HCT116 (cell line): ENCODE measurements around the gene PRDX3. TPM values are rescaled to one million over a fixed set of nuclear protein-coding genes. Genes with fewer than 3 reads are reported as not detected.

ENCODE experiments used
- ATAC-seq: fragments of 200-7000 bp; cut with Tn5 transposase; 2 replicates; pipeline ENCODE4 v1.9.1; 2020; ENCODE audit warnings: mild to moderate bottlenecking, moderate library complexity
- BruUV-seq: library from RNA; stranded (reverse); fragments of 400-500 nt; replicated peaks from 2 replicates; lab custom pipeline; 2021; lab: Mats Ljungman, UMichigan
- CTCF ChIA-PET: fragments of 300-600 bp; sonication (Branson Sonifier 250); formaldehyde crosslinking; loops from one replicate; lab custom pipeline; 2021; ENCODE audit warnings: antibody characterized with exemption; lab: Charles Lee
- POLR2A ChIA-PET: fragments of 300-600, 350-600 bp; sonication (Branson Sonifier 250); formaldehyde crosslinking; loops from one replicate; lab custom pipeline; 2021; ENCODE audit warnings: antibody characterized with exemption; lab: Charles Lee
- RAD21 ChIA-PET, 2 experiments: fragments of 300-600 bp; sonication (Branson Sonifier 250); formaldehyde crosslinking; loops; one replicate each; lab custom pipeline; 2023; ENCODE audit warnings: low total read pairs in 2 of 2; ENCODE audit not compliant: uncharacterized antibody in 2 of 2, unreplicated experiment in 2 of 2, low non-redundant PET in 1 of 2; lab: Charles Lee
- DNase-seq: peaks from one replicate; pipeline ENCODE4 v3.0.0-alpha.2; 2010; ENCODE audit warnings: low read depth, low spot score
- H2AFZ ChIP-seq: fragments of 200-600 bp; shearing (Covaris generic), sonication (generic); 2 replicates; pipeline ENCODE4 v1.6.1; 2017; ENCODE audit warnings: low read depth, mixed run types, mixed read lengths, antibody characterized with exemption, low read length; ENCODE audit not compliant: poor library complexity, severe bottlenecking
- H3K27ac ChIP-seq: 2 replicates; pipeline ENCODE4 v1.5.1; 2012; ENCODE audit warnings: low read depth, low read length
- H3K27me3 ChIP-seq: fragments of 200-600 bp; sonication (generic); 2 replicates; pipeline ENCODE4 v1.6.1; 2016; ENCODE audit warnings: mixed run types, low read length, mixed read lengths; ENCODE audit not compliant: insufficient read depth
- H3K36me3 ChIP-seq, 2 experiments: fragments of 200-500 bp in 1 of 2; fragments of 200-600 bp in 1 of 2; sonication (Bioruptor generic) in 1 of 2; sonication (generic) in 1 of 2; 2 replicates each; pipeline versions ENCODE4 v1.5.1 to v1.6.1; 2014 to 2016; ENCODE audit warnings: low read length in 2 of 2, inconsistent platforms in 1 of 2, mixed read lengths in 1 of 2, mixed run types in 1 of 2; ENCODE audit not compliant: insufficient read depth in 2 of 2, control insufficient read depth in 1 of 2
- H3K4me1 ChIP-seq, 2 experiments: fragments of 200-600 bp in 1 of 2; sonication (generic) in 1 of 2; 2 replicates each; pipeline versions ENCODE4 v1.5.1 to v1.6.1; 2012 to 2017; ENCODE audit warnings: low read length in 2 of 2, inconsistent platforms in 1 of 2, mild to moderate bottlenecking in 1 of 2, mixed read lengths in 1 of 2, mixed run types in 1 of 2, moderate library complexity in 1 of 2; ENCODE audit not compliant: insufficient read depth in 2 of 2, control insufficient read depth in 1 of 2
- H3K4me2 ChIP-seq: fragments of 200-600 bp; sonication (generic); 2 replicates; pipeline ENCODE4 v1.6.1; 2017; ENCODE audit warnings: mixed run types, low read length, mixed read lengths
- H3K4me3 ChIP-seq, 2 experiments: fragments of 200-600 bp in 1 of 2; sonication (generic) in 1 of 2; replicated peaks in 1 of 2; 2 replicates each; pipeline ENCODE4 v1.5.1; 2011 to 2016; ENCODE audit warnings: low read length in 2 of 2, control low read depth in 1 of 2, low read depth in 1 of 2, mild to moderate bottlenecking in 1 of 2, mixed read lengths in 1 of 2, mixed run types in 1 of 2
- H3K79me2 ChIP-seq: fragments of 200-600 bp; sonication (generic); 2 replicates; pipeline ENCODE4 v1.6.1; 2017; ENCODE audit warnings: mild to moderate bottlenecking, mixed run types, low read length, moderate library complexity, mixed read lengths; ENCODE audit not compliant: insufficient read depth
- H3K9ac ChIP-seq: fragments of 200-600 bp; sonication (generic); 2 replicates; pipeline ENCODE4 v1.6.1; 2016; ENCODE audit warnings: low read length, mixed read lengths
- H3K9me2 ChIP-seq: fragments of 200-600 bp; sonication (generic), shearing (Covaris generic); 2 replicates; pipeline ENCODE4 v1.6.1; 2017; ENCODE audit warnings: mixed run types, mild to moderate bottlenecking, moderate library complexity; ENCODE audit not compliant: insufficient read depth
- H3K9me3 ChIP-seq, 2 experiments: fragments of 200-500 bp in 1 of 2; fragments of 200-600 bp in 1 of 2; sonication (Bioruptor generic) in 1 of 2; sonication (generic) in 1 of 2; 2 replicates each; pipeline ENCODE4 v1.6.1; 2014 to 2017; ENCODE audit warnings: low read length in 2 of 2, mixed read lengths in 2 of 2, inconsistent platforms in 1 of 2, low read depth in 1 of 2, mild to moderate bottlenecking in 1 of 2, mixed run types in 1 of 2, moderate library complexity in 1 of 2; ENCODE audit not compliant: control insufficient read depth in 1 of 2, insufficient read depth in 1 of 2
- H4K20me1 ChIP-seq: fragments of 200-600 bp; sonication (generic), shearing (Covaris generic); 2 replicates; pipeline ENCODE4 v1.6.1; 2017; ENCODE audit warnings: mixed run types, mild to moderate bottlenecking, moderate library complexity; ENCODE audit not compliant: insufficient read depth
- CTCF ChIP-seq, 3 experiments: fragments of 200-600 bp in 1 of 3; sonication (generic) in 1 of 3; IDR thresholded peaks in 2 of 3; conservative IDR thresholded peaks in 1 of 3; 2 replicates each; pipeline ENCODE4 v1.5.1; 2012 to 2017; ENCODE audit warnings: low read depth in 2 of 3, low read length in 2 of 3, antibody characterized with exemption in 1 of 3, borderline replicate concordance in 1 of 3, control low read depth in 1 of 3, mild to moderate bottlenecking in 1 of 3, mixed read lengths in 1 of 3, mixed run types in 1 of 3, moderate library complexity in 1 of 3; ENCODE audit not compliant: insufficient read depth in 1 of 3
- EGR1 ChIP-seq: IDR thresholded peaks from 2 replicates; pipeline ENCODE4 v1.6.1; 2012; ENCODE audit warnings: low read depth
- ELF1 ChIP-seq: IDR thresholded peaks from 2 replicates; pipeline ENCODE4 v1.6.1; 2012; ENCODE audit warnings: low read depth, borderline replicate concordance
- EZH2 ChIP-seq: fragments of 200-600 bp; sonication (generic); IDR thresholded peaks from 2 replicates; pipeline ENCODE4 v1.6.1; 2017; ENCODE audit warnings: antibody characterized with exemption, mixed run types
- EZH2phosphoT487 ChIP-seq: fragments of 200-600 bp; IDR thresholded peaks from 2 replicates; pipeline ENCODE4 v1.6.1; 2018; ENCODE audit warnings: antibody characterized with exemption, borderline replicate concordance
- FOSL1 ChIP-seq: IDR thresholded peaks from 2 replicates; pipeline ENCODE4 v1.6.1; 2012; ENCODE audit warnings: low read depth
- YY1 ChIP-seq: IDR thresholded peaks from 2 replicates; pipeline ENCODE4 v1.6.1; 2011; ENCODE audit warnings: low read length, low read depth, moderate library complexity, mild to moderate bottlenecking; ENCODE audit not compliant: insufficient replicate concordance; ENCODE audit errors: extremely low read depth
- intact Hi-C: fragments of 100-400 bp; cut with micrococcal nuclease; formaldehyde crosslinking; loops from 2 replicates; pipeline ENCODE4 v1.10.0; 2022
- total RNA-seq: library from RNA; stranded (reverse); gene quantifications from one replicate; pipeline ENCODE4 v1.2.1, GENCODE V29; 2021; ENCODE audit not compliant: unreplicated experiment

PRDX3 gene
- total RNA-seq, 1 experiment from 2014 or later = 281 TPM

- Histone ChIP-seq H3K9ac (no peak overlapping the region), H2AFZ (no peak overlapping the region), H3K4me1 (peaks cover 10 to 24% of the 10 kb centered on the region in 2 experiments), H3K9me2 (no peaks in the 10 kb centered on the region), H3K27ac (no peak overlapping the region), H3K36me3 (peaks cover 16 to 54% of the 10 kb centered on the region in 2 experiments; a peak in 3 of 4 replicates), H3K9me3 (no peaks in the 10 kb centered on the region), H4K20me1 (no peaks in the 10 kb centered on the region), H3K79me2 (peaks cover 27% of the 10 kb centered on the region)
- POLR2A ChIA-PET = no interaction called here
- ATAC-seq = no peak
- intact Hi-C loops = no loop called here
- CTCF ChIA-PET = interaction anchor here (0.6 kb wide), 1 partner anchor 47 kb away, joined by 3 read pairs; no protein-coding TSS in a partner anchor
- RAD21 ChIA-PET = no interaction called here
- DNase-seq = no peak
- no peak for TF ChIP-seq YY1
- no peak for TF ChIP-seq EZH2phosphoT487
- no peak for TF ChIP-seq EZH2
- TF ChIP-seq ELF1 = no peak
- no peak for TF ChIP-seq EGR1
- TF ChIP-seq FOSL1 = no peak
- TF ChIP-seq, all 23 proteins: peak for 0
- no peaks in the 10 kb centered on the region for H3K27me3 ChIP-seq
- BruUV-seq = no TSS peak
- H3K4me2 ChIP-seq = no peak overlapping the region
- no peak overlapping the region for H3K4me3 ChIP-seq
Observed at GRCh38 chr10:119161680-119162451, 16.7 kb downstream of the PRDX3 start.

- Histone ChIP-seq H3K79me2 (peaks cover 17% of the 10 kb centered on the region), H3K27ac (no peak overlapping the region), H3K9me2 (no peaks in the 10 kb centered on the region), H3K4me2 (no peak overlapping the region), H3K27me3 (no peaks in the 10 kb centered on the region), H3K9me3 (no peaks in the 10 kb centered on the region), H2AFZ (no peak overlapping the region), H3K9ac (no peak overlapping the region), H3K4me3 (no peak overlapping the region)
- intact Hi-C loops = no loop called here
- BruUV-seq = no TSS peak
- RAD21 ChIA-PET = no interaction called here
- ATAC-seq (no peak), DNase-seq (no peak)
- CTCF ChIA-PET = no interaction called here
- TF ChIP-seq CTCF (IDR thresholded peaks at IDR 0.05 in 2 of 3, conservative IDR thresholded peaks at IDR 0.05 in 1 of 3; ENCODE audit: borderline replicate concordance in 1 of 3, insufficient read depth in 1 of 3, low read depth in 2 of 3, low read length in 2 of 3) = no peak
- TF ChIP-seq, all 23 proteins: peak for 0
- Histone ChIP-seq H3K4me1 (peaks cover 0 to 4% of the 10 kb centered on the region in 2 experiments; a peak in 3 of 4 replicates), H3K36me3 (peaks cover 36 to 76% of the 10 kb centered on the region in 2 experiments), H4K20me1 (no peaks in the 10 kb centered on the region)
- POLR2A ChIA-PET = no interaction called here
Observed at GRCh38 chr10:119159332-119159731, 19.3 kb downstream of the PRDX3 start.
